Measurements from ENCODE around the gene C11orf42. TPM values are rescaled to one million over a fixed set of nuclear protein-coding genes. Genes with fewer than 3 reads are reported as not detected.

C11orf42 gene
- total RNA-seq, 1 experiment from 2014 or later, result not detected

DNA sequence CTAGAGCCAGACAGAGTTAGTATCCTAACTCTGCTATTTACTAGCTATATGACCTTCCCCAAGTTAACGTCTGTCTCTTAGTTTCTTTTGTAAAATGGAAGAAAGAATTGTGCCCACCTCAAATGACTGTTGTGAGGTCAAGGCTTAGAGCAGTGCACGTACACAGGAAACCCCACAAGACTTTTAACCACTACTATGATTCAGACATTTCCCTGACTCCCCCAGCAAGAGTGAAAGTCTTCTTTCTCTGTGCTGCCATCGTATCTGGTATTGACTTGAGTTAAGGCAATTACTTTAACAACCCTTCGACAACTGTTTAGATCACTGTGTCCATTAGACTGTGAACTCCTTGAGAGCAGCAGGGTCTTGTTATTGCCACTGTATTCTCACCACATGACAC lies 9.0 kb upstream of the C11orf42 start:
- H3K4me1 ChIP-seq, result no peaks in the 10 kb centered on the region
- POLR2A ChIA-PET, result no interaction called here
- intact Hi-C loops (cut with micrococcal nuclease; ENCODE audit: unreplicated experiment), result no loop called here
- Mint-ChIP-seq H3K4me1 (ENCODE audit: low read depth, unreplicated experiment) (no peaks in the 10 kb centered on the region), H3K27me3 (ENCODE audit: insufficient read depth, unreplicated experiment) (peaks cover 5% of the 10 kb centered on the region), H3K4me3 (ENCODE audit: unreplicated experiment) (no peak overlapping the region), H3K27ac (ENCODE audit: unreplicated experiment) (no peak overlapping the region), H3K36me3 (ENCODE audit: insufficient read depth, unreplicated experiment) (no peaks in the 10 kb centered on the region), H3K9me3 (ENCODE audit: unreplicated experiment) (no peaks in the 10 kb centered on the region)
- no peak overlapping the region for H3K4me3 ChIP-seq (ENCODE audit: low read depth, low read length)
- H3K27me3 ChIP-seq (replicated peaks; ENCODE audit: control insufficient read depth, insufficient read depth, low read length), result no peaks in the 10 kb centered on the region
- no peaks in the 10 kb centered on the region for H3K9me3 ChIP-seq
- TF ChIP-seq, protein P1, sequence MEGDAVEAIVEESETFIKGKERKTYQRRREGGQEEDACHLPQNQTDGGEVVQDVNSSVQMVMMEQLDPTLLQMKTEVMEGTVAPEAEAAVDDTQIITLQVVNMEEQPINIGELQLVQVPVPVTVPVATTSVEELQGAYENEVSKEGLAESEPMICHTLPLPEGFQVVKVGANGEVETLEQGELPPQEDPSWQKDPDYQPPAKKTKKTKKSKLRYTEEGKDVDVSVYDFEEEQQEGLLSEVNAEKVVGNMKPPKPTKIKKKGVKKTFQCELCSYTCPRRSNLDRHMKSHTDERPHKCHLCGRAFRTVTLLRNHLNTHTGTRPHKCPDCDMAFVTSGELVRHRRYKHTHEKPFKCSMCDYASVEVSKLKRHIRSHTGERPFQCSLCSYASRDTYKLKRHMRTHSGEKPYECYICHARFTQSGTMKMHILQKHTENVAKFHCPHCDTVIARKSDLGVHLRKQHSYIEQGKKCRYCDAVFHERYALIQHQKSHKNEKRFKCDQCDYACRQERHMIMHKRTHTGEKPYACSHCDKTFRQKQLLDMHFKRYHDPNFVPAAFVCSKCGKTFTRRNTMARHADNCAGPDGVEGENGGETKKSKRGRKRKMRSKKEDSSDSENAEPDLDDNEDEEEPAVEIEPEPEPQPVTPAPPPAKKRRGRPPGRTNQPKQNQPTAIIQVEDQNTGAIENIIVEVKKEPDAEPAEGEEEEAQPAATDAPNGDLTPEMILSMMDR (IDR thresholded peaks at IDR 0.05; ENCODE audit: insufficient read depth in 1 of 2, low read depth in 1 of 2, low read length in 1 of 2, severe bottlenecking in 1 of 2, unreplicated experiment in 1 of 2), result no peak
- no peaks in the 10 kb centered on the region for H3K36me3 ChIP-seq (ENCODE audit: control insufficient read depth, insufficient read depth, low read length)
- no TSS peak for BruUV-seq (replicated peaks)
- DNase-seq, result no peak
- CTCF ChIA-PET, result no interaction called here

DNA sequence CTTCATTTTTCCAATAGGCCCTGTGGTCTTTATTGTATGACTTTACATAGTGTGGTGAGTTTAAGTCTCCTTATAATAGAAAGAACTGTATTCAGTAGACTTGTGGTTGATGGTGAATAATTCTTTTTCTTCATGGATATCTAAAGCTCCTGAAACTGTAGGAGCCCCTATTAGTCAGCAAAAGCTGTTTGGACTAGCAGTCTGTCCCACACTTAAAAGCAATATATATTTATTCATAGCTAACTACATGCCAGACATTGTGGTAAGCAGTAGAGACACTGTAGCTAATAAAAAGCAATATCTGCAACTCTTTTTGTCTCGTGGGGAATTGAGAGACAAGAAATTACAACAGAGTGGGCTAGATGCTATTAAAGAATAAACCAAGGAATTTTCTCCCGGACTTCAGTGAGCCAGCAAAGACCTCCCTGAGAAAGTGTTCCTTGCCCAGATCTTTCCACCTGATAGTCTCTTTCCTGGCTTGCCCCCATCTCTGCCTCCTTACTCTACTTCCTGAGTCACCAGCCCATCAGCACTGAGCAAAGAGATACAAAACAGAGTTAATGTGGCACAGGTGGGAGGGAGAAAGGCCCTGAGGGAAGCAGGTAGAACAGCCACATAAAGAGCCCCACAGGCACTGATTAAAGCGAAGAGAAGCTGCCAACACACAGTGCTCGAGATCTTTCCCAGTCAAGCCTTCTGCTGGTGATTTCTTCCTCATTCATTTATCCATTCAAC lies 7.7 kb upstream of the C11orf42 start:
- H3K36me3 Mint-ChIP-seq (ENCODE audit: insufficient read depth, unreplicated experiment), result no peaks in the 10 kb centered on the region
- no peak overlapping the region for H3K4me3 Mint-ChIP-seq (ENCODE audit: unreplicated experiment)
- TF ChIP-seq, protein P1 (IDR thresholded peaks at IDR 0.05; ENCODE audit: insufficient read depth in 1 of 2, low read depth in 1 of 2, low read length in 1 of 2, severe bottlenecking in 1 of 2, unreplicated experiment in 1 of 2), result no peak
- intact Hi-C loops (cut with micrococcal nuclease; ENCODE audit: unreplicated experiment), result no loop called here
- Histone ChIP-seq H3K27me3 (replicated peaks; ENCODE audit: control insufficient read depth, insufficient read depth, low read length) (no peaks in the 10 kb centered on the region), H3K4me3 (ENCODE audit: low read depth, low read length) (no peak overlapping the region), H3K36me3 (ENCODE audit: control insufficient read depth, insufficient read depth, low read length) (no peaks in the 10 kb centered on the region), H3K4me1 (no peaks in the 10 kb centered on the region), H3K9me3 (no peaks in the 10 kb centered on the region)
- POLR2A ChIA-PET, result no interaction called here
- H3K27ac Mint-ChIP-seq (ENCODE audit: unreplicated experiment), result no peak overlapping the region
- DNase-seq, result no peak
- no peaks in the 10 kb centered on the region for H3K4me1 Mint-ChIP-seq (ENCODE audit: low read depth, unreplicated experiment)
- peaks cover 5% of the 10 kb centered on the region for H3K27me3 Mint-ChIP-seq (ENCODE audit: insufficient read depth, unreplicated experiment)
- CTCF ChIA-PET, result no interaction called here
- no peaks in the 10 kb centered on the region for H3K9me3 Mint-ChIP-seq (ENCODE audit: unreplicated experiment)
- no TSS peak for BruUV-seq (replicated peaks)

DNA sequence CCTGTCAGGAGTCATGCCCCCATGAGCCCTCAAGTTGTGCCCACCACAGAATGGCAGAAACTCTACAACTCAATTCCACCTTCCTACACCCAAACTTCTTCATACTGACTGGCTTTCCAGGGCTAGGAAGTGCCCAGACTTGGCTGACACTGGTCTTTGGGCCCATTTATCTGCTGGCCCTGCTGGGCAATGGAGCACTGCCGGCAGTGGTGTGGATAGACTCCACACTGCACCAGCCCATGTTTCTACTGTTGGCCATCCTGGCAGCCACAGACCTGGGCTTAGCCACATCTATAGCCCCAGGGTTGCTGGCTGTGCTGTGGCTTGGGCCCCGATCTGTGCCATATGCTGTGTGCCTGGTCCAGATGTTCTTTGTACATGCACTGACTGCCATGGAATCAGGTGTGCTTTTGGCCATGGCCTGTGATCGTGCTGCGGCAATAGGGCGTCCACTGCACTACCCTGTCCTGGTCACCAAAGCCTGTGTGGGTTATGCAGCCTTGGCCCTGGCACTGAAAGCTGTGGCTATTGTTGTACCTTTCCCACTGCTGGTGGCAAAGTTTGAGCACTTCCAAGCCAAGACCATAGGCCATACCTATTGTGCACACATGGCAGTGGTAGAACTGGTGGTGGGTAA lies 6.1 kb upstream of the C11orf42 start, which contains the start of gene OR52W1:
TSS of gene OR52W1 (plus strand) at position 51 of the 637 bp plus-strand sequence. CDS start at position 51, 0 bp downstream.
- H3K27me3 Mint-ChIP-seq (ENCODE audit: insufficient read depth, unreplicated experiment), result peaks cover 5% of the 10 kb centered on the region
- H3K9me3 Mint-ChIP-seq (ENCODE audit: unreplicated experiment), result no peaks in the 10 kb centered on the region
- Histone ChIP-seq H3K4me3 (ENCODE audit: low read depth, low read length) (no peak within 1 kb of the TSS), H3K36me3 (ENCODE audit: control insufficient read depth, insufficient read depth, low read length) (no peaks in the 10 kb centered on the region), H3K27me3 (replicated peaks; ENCODE audit: control insufficient read depth, insufficient read depth, low read length) (no peaks in the 10 kb centered on the region), H3K4me1 (no peaks in the 10 kb centered on the region), H3K9me3 (no peaks in the 10 kb centered on the region)
- no peaks in the 10 kb centered on the region for H3K4me1 Mint-ChIP-seq (ENCODE audit: low read depth, unreplicated experiment)
- H3K4me3 Mint-ChIP-seq (ENCODE audit: unreplicated experiment), result no peak within 1 kb of the TSS
- CTCF ChIA-PET, result no interaction called here
- no peak within 1 kb of the TSS for H3K27ac Mint-ChIP-seq (ENCODE audit: unreplicated experiment)
- intact Hi-C loops (cut with micrococcal nuclease; ENCODE audit: unreplicated experiment), result no loop called here
- TF ChIP-seq, protein P1 (IDR thresholded peaks at IDR 0.05; ENCODE audit: insufficient read depth in 1 of 2, low read depth in 1 of 2, low read length in 1 of 2, severe bottlenecking in 1 of 2, unreplicated experiment in 1 of 2), result no peak
- H3K36me3 Mint-ChIP-seq (ENCODE audit: insufficient read depth, unreplicated experiment), result no peaks in the 10 kb centered on the region
- POLR2A ChIA-PET, result no interaction called here
- BruUV-seq (replicated peaks), result no TSS peak
- DNase-seq, result no peak

Measured in Caco-2 (cell line).